ENCODE results near the gene KCNMA1. TPM values are rescaled to one million over a fixed set of nuclear protein-coding genes. Genes with fewer than 3 reads are reported as not detected.

Gene KCNMA1
- total RNA-seq, 1 experiment from 2014 or later: 0.45 TPM

GRCh38 chr10:76921383-76922010 is 716.1 kb downstream of the KCNMA1 start:
- BruUV-seq (replicated peaks): no TSS peak
- H3K27me3 Mint-ChIP-seq (ENCODE audit: unreplicated experiment): no peaks in the 10 kb centered on the region
- H3K36me3 Mint-ChIP-seq (ENCODE audit: insufficient read depth, unreplicated experiment): no peaks in the 10 kb centered on the region
- CTCF ChIA-PET: no interaction called here
- no peak overlapping the region for H3K4me3 Mint-ChIP-seq (ENCODE audit: low read depth, unreplicated experiment)
- no peak for TF ChIP-seq CTCF (IDR thresholded peaks at IDR 0.05; ENCODE audit: unreplicated experiment)
- DNase-seq: no peak
- H3K9me3 Mint-ChIP-seq (ENCODE audit: low read depth, unreplicated experiment): no peaks in the 10 kb centered on the region
- no peak overlapping the region for H3K27ac Mint-ChIP-seq (ENCODE audit: unreplicated experiment)
- H3K4me1 Mint-ChIP-seq (ENCODE audit: low read depth, unreplicated experiment): no peaks in the 10 kb centered on the region
- intact Hi-C loops (cut with micrococcal nuclease; ENCODE audit: unreplicated experiment): no loop called here

GRCh38 chr10:76920581-76920980 is 717.0 kb downstream of the KCNMA1 start:
- no TSS peak for BruUV-seq (replicated peaks)
- intact Hi-C loops (cut with micrococcal nuclease; ENCODE audit: unreplicated experiment): no loop called here
- no peak overlapping the region for H3K27ac Mint-ChIP-seq (ENCODE audit: unreplicated experiment)
- H3K4me3 Mint-ChIP-seq (ENCODE audit: low read depth, unreplicated experiment): no peak overlapping the region
- TF ChIP-seq CTCF (IDR thresholded peaks at IDR 0.05; ENCODE audit: unreplicated experiment): no peak
- no peaks in the 10 kb centered on the region for H3K4me1 Mint-ChIP-seq (ENCODE audit: low read depth, unreplicated experiment)
- no peaks in the 10 kb centered on the region for H3K9me3 Mint-ChIP-seq (ENCODE audit: low read depth, unreplicated experiment)
- DNase-seq: no peak
- no peaks in the 10 kb centered on the region for H3K27me3 Mint-ChIP-seq (ENCODE audit: unreplicated experiment)
- CTCF ChIA-PET: no interaction called here
- no peaks in the 10 kb centered on the region for H3K36me3 Mint-ChIP-seq (ENCODE audit: insufficient read depth, unreplicated experiment)

- peaks cover 12% of the 10 kb centered on the region for H3K27me3 Mint-ChIP-seq (ENCODE audit: unreplicated experiment)
- H3K4me1 Mint-ChIP-seq (ENCODE audit: low read depth, unreplicated experiment): no peaks in the 10 kb centered on the region
- no peaks in the 10 kb centered on the region for H3K9me3 Mint-ChIP-seq (ENCODE audit: low read depth, unreplicated experiment)
- CTCF ChIA-PET: no interaction called here
- no peaks in the 10 kb centered on the region for H3K36me3 Mint-ChIP-seq (ENCODE audit: insufficient read depth, unreplicated experiment)
- intact Hi-C loops (cut with micrococcal nuclease; ENCODE audit: unreplicated experiment): no loop called here
- TF ChIP-seq CTCF (IDR thresholded peaks at IDR 0.05; ENCODE audit: unreplicated experiment): no peak
- H3K4me3 Mint-ChIP-seq (ENCODE audit: low read depth, unreplicated experiment): no peak overlapping the region
- BruUV-seq (replicated peaks): no TSS peak
- H3K27ac Mint-ChIP-seq (ENCODE audit: unreplicated experiment): no peak overlapping the region
- no peak for DNase-seq
Observed at GRCh38 chr10:76918106-76918505, 719.5 kb downstream of the KCNMA1 start.

GRCh38 chr10:76917071-76917470 is 720.5 kb downstream of the KCNMA1 start:
- no peaks in the 10 kb centered on the region for H3K4me1 Mint-ChIP-seq (ENCODE audit: low read depth, unreplicated experiment)
- TF ChIP-seq CTCF (IDR thresholded peaks at IDR 0.05; ENCODE audit: unreplicated experiment): no peak
- intact Hi-C loops (cut with micrococcal nuclease; ENCODE audit: unreplicated experiment): no loop called here
- peaks cover 15% of the 10 kb centered on the region for H3K27me3 Mint-ChIP-seq (ENCODE audit: unreplicated experiment)
- BruUV-seq (replicated peaks): no TSS peak
- H3K9me3 Mint-ChIP-seq (ENCODE audit: low read depth, unreplicated experiment): no peaks in the 10 kb centered on the region
- no peak overlapping the region for H3K4me3 Mint-ChIP-seq (ENCODE audit: low read depth, unreplicated experiment)
- CTCF ChIA-PET: no interaction called here
- no peaks in the 10 kb centered on the region for H3K36me3 Mint-ChIP-seq (ENCODE audit: insufficient read depth, unreplicated experiment)
- no peak for DNase-seq
- no peak overlapping the region for H3K27ac Mint-ChIP-seq (ENCODE audit: unreplicated experiment)
